Dendritic cell treated with granulocyte-macrophage colony-stimulating factor and Interleukin-4, amounts not matched to agents 40 ng/mL and 50 ng/mL, for 4 days (primary cell): ENCODE data around the gene DNLZ.
A peak's percentile ranks its signal among the peaks of the same experiment; 100 is the strongest.

Experiments
- H3K27ac Mint-ChIP-seq: one replicate; pipeline ENCODE4 v1.8.0; 2022; ENCODE audit warnings: mild to moderate bottlenecking, mixed read lengths
- H3K27me3 Mint-ChIP-seq: one replicate; pipeline ENCODE4 v1.8.0; 2022; ENCODE audit warnings: mild to moderate bottlenecking, mixed read lengths
- H3K36me3 Mint-ChIP-seq: one replicate; pipeline ENCODE4 v1.8.0; 2022; ENCODE audit warnings: low read depth, mixed read lengths
- H3K4me1 Mint-ChIP-seq: one replicate; pipeline ENCODE4 v1.8.0; 2022; ENCODE audit warnings: low read depth, mixed read lengths
- H3K4me3 Mint-ChIP-seq: one replicate; pipeline ENCODE4 v1.8.0; 2022; ENCODE audit warnings: mild to moderate bottlenecking, moderate library complexity, mixed read lengths
- H3K9me3 Mint-ChIP-seq: one replicate; pipeline ENCODE4 v1.8.0; 2022; ENCODE audit warnings: mixed read lengths
- intact Hi-C: fragments of 100-400 bp; cut with micrococcal nuclease; formaldehyde crosslinking; loops from one replicate; pipeline ENCODE4 v1.15.0; 2022

The DNLZ gene

DNA sequence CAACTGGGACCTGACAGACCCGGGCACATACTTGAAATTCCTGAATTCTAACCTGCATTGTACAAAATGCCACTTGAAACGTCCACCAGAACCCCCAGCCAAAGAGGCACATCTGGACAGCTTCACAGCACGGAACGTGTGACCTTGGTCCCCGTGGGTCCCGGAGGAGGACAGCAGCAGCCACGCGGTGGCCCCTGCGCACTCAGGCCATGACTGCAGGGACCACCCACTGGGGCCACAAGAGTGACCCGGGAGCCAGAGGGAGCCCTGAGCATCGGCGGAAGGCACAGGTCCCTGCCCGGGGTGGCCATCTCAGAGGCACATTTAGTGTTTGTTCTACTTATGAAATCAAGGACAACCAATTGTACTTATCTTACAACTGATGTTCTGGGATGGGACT, 38.5 kb upstream of the DNLZ start:
- no peaks in the 10 kb centered on the region for H3K9me3 Mint-ChIP-seq
- H3K4me1 Mint-ChIP-seq = peaks cover 34% of the 10 kb centered on the region
- H3K36me3 Mint-ChIP-seq = peaks cover 79% of the 10 kb centered on the region
- H3K27me3 Mint-ChIP-seq = no peaks in the 10 kb centered on the region
- no peak overlapping the region for H3K4me3 Mint-ChIP-seq
- H3K27ac Mint-ChIP-seq = no peak overlapping the region
- intact Hi-C loops = loop anchor here (10.0 kb wide), 1 partner anchor 83 kb away; the partner anchor contains the start of gene SEC16A

DNA sequence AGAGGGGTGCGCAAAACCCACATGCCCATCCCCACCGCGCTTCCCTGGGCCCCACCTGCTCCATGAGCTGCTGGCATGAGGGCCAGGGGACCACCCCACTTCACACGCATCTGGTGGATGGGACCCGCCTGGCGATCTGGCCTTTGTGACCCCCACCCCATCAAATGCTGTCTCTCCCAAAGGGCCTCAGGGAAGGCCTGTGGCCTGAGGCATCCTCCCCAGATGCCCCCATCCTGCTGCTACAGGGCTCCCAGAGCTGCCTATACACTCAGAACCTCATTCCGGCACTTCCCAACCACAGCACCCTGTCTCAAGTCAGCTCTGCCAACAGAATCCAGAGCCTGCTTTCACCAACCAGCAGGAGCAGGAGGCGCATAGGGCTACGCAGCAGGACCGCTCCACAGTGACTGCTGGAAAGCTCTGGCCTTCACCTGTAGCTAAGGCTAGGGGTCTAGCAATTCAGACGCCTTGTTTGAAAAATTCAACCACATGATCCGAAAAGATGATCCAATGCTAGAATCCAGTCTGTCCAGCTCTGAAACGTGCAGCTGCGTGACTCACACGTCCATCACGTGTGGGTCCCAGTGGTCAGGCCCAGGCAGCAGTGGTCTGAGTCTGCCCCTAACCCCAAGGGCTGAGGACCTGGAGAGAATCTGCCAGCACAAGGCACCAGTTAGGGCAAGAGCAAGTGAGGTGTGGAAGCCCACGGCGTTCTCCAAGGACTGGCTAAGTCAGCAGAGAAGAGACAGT, 37.8 kb upstream of the DNLZ start:
- H3K36me3 Mint-ChIP-seq = peaks cover 79% of the 10 kb centered on the region
- H3K9me3 Mint-ChIP-seq = no peaks in the 10 kb centered on the region
- H3K4me3 Mint-ChIP-seq = no peak overlapping the region
- no peak overlapping the region for H3K27ac Mint-ChIP-seq
- intact Hi-C loops = loop anchor here (2.0 to 10.0 kb wide), 3 partner anchors 37 to 83 kb away; partner anchors contain the start of gene SEC16A
- H3K4me1 Mint-ChIP-seq = peaks cover 34% of the 10 kb centered on the region
- no peaks in the 10 kb centered on the region for H3K27me3 Mint-ChIP-seq

DNA sequence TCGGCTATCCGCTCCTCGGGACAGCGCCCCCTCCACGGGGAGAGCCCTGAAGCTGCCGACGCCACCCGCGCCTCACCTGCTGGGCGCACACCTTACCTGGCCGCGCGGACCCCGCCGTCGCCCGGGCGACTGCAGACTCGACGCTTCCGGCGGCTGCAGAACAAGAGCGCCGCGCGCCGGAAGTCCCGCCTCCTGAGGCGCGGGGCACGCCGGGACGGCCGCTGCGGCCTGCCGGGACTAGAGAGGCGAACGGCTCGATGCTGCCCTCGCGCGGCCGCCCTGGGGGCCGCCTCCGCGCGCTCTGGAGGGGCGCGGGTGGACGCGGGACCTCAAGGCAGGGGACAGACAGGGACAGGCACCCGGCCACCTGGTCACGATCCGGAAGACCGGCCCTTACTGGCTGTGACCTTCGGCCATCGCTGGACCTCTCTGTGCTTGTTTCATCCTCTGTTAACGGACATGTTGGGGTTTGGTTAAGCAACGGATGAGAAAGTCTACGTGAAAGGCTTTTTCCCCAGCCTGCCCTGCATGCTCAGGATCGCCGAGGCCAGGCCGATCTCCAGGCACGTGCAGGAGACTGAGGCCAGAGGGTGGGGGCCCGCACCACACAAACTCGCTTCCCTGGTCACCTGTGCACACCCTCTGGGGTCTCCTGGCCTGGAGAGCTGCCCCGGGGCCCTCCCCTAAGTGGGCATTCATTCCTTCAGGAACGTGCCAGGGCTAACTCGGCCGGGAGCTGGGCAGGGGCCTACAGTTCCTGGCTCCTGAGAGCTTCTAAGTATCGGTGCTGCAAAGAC, 36.7 kb upstream of the DNLZ start, which contains the start of gene SNAPC4:
Gene SNAPC4 (minus strand): TSS at position 133 of the 797 bp plus-strand sequence. CDS start 1,742 bp downstream, outside the sequence.
- Mint-ChIP-seq H3K36me3 (peaks cover 79% of the 10 kb centered on the region), H3K4me1 (peaks cover 34% of the 10 kb centered on the region), H3K27me3 (no peaks in the 10 kb centered on the region), H3K27ac (peak within 1 kb of the TSS; percentile 62), H3K4me3 (peak within 1 kb of the TSS; percentile 86), H3K9me3 (no peaks in the 10 kb centered on the region)
- intact Hi-C loops = loop anchor here (2.0 to 10.0 kb wide), 3 partner anchors 35 to 85 kb away; partner anchors contain the start of gene SEC16A

DNA sequence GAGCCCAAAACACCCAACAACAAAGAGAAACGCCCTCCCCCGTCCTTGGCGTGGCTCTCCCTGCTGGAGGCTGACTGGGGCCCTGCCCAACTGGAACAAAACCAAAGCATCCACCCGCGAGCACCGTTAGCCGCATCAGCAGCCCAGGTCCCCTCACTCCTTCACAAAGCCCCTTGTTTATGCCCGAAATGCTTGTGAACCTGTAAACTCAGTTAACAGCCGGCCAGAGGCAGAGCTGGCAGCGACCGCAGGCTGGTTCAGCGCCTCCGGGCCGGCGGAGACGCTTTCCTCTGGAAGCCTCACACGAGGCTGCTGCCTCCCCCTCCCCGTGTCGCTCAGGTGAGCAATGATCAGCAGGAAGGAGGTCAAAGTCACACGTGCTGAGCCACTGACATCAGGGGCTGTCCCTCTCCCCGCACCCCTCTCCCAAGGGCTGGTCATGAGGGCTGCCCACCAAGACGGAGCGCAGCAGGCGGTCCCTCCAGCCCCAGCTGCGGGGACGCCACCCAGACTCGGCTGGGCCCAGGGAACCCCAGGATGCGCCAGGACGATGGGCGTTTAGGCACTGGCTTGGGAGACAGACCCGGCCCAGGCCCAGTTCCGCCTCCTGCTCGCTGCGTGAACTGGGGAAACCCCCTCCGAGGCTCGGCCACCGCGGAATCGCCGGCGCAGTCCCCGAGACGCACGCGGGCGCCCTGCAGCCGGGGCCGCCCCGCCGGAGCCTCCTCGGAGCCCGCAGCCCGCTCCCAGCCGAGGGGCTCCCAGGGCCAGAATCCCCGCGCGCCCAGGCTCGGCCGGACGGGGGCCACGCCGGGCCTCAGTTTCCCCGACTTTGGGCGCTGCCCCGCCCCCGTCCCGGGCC, 35.9 kb upstream of the DNLZ start:
- Mint-ChIP-seq H3K4me1 (peaks cover 28% of the 10 kb centered on the region), H3K4me3 (peak overlapping the region; percentile 86), H3K9me3 (no peaks in the 10 kb centered on the region), H3K27ac (peak overlapping the region; percentile 62), H3K27me3 (no peaks in the 10 kb centered on the region), H3K36me3 (peaks cover 79% of the 10 kb centered on the region)
- intact Hi-C loops = loop anchor here (2.0 to 10.0 kb wide), 3 partner anchors 35 to 85 kb away; partner anchors contain the start of gene SEC16A

GRCh38 chr9:136398286-136398685, 34.7 kb upstream of the DNLZ start:
- Mint-ChIP-seq H3K4me1 (peaks cover 20% of the 10 kb centered on the region), H3K4me3 (no peak overlapping the region), H3K36me3 (peaks cover 79% of the 10 kb centered on the region), H3K27ac (peak overlapping the region; percentile 62), H3K27me3 (no peaks in the 10 kb centered on the region), H3K9me3 (no peaks in the 10 kb centered on the region)
- intact Hi-C loops = no loop called here

DNA sequence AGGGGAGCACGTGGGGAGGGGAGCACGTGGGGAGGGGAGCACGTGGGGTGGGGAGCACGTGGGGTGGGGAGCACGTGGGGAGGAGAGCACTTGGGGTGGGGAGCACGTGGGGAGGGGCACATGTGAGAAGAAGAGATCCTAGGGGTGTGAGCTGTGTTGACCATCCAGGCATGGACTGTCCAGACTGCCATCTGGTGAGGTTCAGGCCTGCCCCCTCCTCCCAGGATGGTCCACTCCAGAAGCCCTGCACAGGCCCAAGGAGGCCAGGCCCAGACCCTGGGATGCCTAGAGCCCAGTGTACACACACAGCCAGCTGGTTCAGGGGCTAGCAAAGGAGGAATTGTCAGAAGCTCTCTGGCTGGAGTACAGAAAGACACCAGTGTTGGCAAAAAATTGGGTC, 34.1 kb upstream of the DNLZ start:
- H3K9me3 Mint-ChIP-seq = no peaks in the 10 kb centered on the region
- intact Hi-C loops = no loop called here
- no peaks in the 10 kb centered on the region for H3K27me3 Mint-ChIP-seq
- no peak overlapping the region for H3K4me3 Mint-ChIP-seq
- peaks cover 79% of the 10 kb centered on the region for H3K36me3 Mint-ChIP-seq
- H3K4me1 Mint-ChIP-seq = peaks cover 20% of the 10 kb centered on the region
- H3K27ac Mint-ChIP-seq = no peak overlapping the region

DNA sequence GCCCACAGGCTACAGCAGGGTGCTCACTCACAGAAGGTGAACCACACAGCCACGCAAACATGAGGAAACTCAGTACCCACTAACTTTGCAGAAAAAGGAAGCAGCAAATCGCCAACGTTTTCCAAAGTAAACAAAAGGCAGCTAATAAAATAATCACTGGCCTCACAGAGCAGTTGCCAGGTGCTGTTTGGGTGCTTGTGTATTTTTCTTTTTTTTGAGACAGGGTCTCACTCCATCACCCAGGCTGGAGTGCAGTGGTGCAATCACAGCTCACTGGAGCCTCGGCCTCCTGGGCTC, 32.6 kb upstream of the DNLZ start:
- Mint-ChIP-seq H3K4me3 (no peak overlapping the region), H3K4me1 (peaks cover 20% of the 10 kb centered on the region), H3K36me3 (peaks cover 79% of the 10 kb centered on the region), H3K27me3 (no peaks in the 10 kb centered on the region), H3K27ac (no peak overlapping the region), H3K9me3 (no peaks in the 10 kb centered on the region)
- intact Hi-C loops = no loop called here

GRCh38 chr9:136395345-136396218, 32.0 kb upstream of the DNLZ start:
- no peaks in the 10 kb centered on the region for H3K9me3 Mint-ChIP-seq
- intact Hi-C loops = no loop called here
- no peak overlapping the region for H3K27ac Mint-ChIP-seq
- no peak overlapping the region for H3K4me3 Mint-ChIP-seq
- no peaks in the 10 kb centered on the region for H3K27me3 Mint-ChIP-seq
- H3K36me3 Mint-ChIP-seq = peaks cover 83% of the 10 kb centered on the region
- H3K4me1 Mint-ChIP-seq = peaks cover 18% of the 10 kb centered on the region

- intact Hi-C loops = no loop called here
- Mint-ChIP-seq H3K36me3 (peaks cover 89% of the 10 kb centered on the region), H3K4me3 (no peak overlapping the region), H3K27me3 (no peaks in the 10 kb centered on the region), H3K9me3 (no peaks in the 10 kb centered on the region), H3K27ac (no peak overlapping the region), H3K4me1 (peaks cover 15% of the 10 kb centered on the region)
These were observed 31.4 kb upstream of the DNLZ start for GRCh38 chr9:136395020-136395340.

DNA sequence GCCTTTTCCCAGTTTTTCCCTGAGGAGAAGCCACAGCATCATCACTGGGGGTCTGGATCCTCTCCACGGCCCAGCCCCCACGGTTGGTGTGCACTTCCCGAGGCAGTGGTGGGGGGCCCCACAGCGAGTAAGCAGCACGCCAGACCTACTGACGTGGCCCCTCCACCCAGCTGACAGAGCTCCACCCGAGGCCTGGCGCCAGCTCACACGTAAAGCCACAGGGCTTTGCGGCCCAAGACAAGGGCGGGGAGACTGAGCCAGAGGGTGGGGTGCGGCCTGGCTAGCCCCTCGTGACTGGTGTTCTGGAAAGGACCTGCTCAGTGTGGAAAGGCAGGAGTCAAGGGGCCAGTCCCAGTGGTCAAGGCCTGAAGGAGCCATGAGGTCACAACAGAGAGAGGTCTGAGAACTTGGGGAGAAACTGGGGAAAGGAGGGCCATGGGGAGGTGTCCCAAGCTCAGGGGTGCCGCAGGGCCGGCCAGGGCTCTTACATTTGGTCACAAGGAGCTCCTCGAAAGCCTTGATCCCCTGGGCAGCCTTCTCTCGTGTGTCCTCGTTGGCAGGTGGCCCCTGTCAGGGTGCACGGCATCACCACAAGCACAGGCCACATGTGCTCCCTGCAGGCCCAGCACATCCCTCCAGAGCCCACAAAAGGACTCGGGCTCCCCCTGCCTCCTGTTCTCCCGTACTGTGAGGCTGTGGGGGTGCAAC, 30.9 kb upstream of the DNLZ start:
- Mint-ChIP-seq H3K27me3 (no peaks in the 10 kb centered on the region), H3K27ac (no peak overlapping the region), H3K4me1 (peaks cover 19% of the 10 kb centered on the region), H3K4me3 (no peak overlapping the region), H3K36me3 (peaks cover 95% of the 10 kb centered on the region), H3K9me3 (no peaks in the 10 kb centered on the region)
- intact Hi-C loops = no loop called here

- Mint-ChIP-seq H3K9me3 (no peaks in the 10 kb centered on the region), H3K4me1 (peaks cover 13% of the 10 kb centered on the region), H3K27me3 (no peaks in the 10 kb centered on the region), H3K36me3 (peaks cover 100% of the 10 kb centered on the region), H3K4me3 (no peak overlapping the region), H3K27ac (no peak overlapping the region)
- intact Hi-C loops = no loop called here
These were observed 30.0 kb upstream of the DNLZ start for GRCh38 chr9:136393531-136393930.

DNA sequence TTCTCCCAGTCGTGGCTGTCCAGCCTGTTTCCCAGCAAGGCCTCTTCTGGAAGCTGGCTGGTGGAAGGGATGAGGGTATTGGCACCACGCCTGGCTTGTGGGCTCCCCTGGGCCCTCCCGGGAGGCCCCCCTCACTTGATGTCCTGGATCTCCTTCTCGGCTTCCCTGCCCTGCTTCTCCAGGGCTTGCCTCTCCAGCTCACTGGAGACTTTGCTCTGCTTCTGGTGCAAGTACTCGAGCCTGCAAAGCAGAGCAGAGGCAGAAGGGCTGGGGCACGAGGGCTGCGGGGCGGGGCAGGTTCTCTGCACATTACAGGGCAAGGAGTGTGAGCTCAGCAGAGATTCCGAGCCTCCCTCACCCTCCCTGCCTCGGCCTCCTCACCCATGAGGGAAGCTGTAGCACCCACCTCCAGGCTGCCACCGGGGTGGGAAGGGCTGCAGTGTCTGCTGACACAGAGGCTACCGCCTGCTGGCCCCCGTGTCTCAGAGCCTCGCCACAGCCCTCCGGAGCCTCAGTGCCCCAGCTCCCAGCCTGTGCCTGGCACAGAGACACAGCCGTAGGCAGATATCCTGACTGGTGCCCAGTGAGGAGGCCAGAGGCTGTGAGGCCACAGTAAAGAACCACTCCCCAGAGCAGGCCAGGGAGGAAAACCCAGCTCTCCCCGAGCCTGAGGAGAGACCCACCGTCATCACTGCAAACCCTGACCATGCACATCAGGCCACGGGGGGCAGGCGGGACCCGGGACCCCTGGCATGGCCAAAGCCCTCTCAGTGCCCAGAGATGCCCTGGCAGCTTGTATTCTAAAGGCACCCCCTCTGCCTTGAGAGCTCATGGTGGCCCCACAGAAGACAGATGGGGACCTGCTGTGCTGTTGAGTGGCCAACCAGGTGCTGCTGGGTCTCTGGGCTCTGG, 29.2 kb upstream of the DNLZ start:
- Mint-ChIP-seq H3K4me3 (no peak overlapping the region), H3K9me3 (no peaks in the 10 kb centered on the region), H3K27ac (no peak overlapping the region), H3K4me1 (peaks cover 8% of the 10 kb centered on the region), H3K36me3 (peaks cover 100% of the 10 kb centered on the region), H3K27me3 (no peaks in the 10 kb centered on the region)
- intact Hi-C loops = no loop called here
